Stimulated activated CD4-positive, alpha-beta T cell treated with anti-CD3 and anti-CD28 coated beads, TNF-alpha, amount 100 ng/mL, for 1 hour (primary cell): ENCODE results near the gene IL25.
"Not testable (repeated sequence)": the region's sequence is repeated elsewhere in the genome, so short reads cannot be mapped to it uniquely, and the experiment has no call there.

Experiments used
- DNase-seq, 3 donors: peaks; one replicate each; pipeline ENCODE4 v3.0.0-alpha.2; 2020; ENCODE audit warnings: low read depth in 3 of 3, low spot score in 1 of 3

Gene IL25

GRCh38 chr14:23387916-23388882, 15.6 kb downstream of the IL25 start:
- no peak for DNase-seq

- no peak for DNase-seq
Measured at GRCh38 chr14:23388996-23389395, 16.4 kb downstream of the IL25 start.

- DNase-seq: no peak
Measured at GRCh38 chr14:23389396-23389795, 16.8 kb downstream of the IL25 start.

GRCh38 chr14:23389871-23390270, 17.3 kb downstream of the IL25 start:
- not testable (repeated sequence) for DNase-seq

- no peak for DNase-seq
Measured at GRCh38 chr14:23392613-23393012, 20.0 kb downstream of the IL25 start.

GRCh38 chr14:23396126-23396525, 23.5 kb downstream of the IL25 start:
- no peak for DNase-seq

GRCh38 chr14:23396781-23397407, 24.3 kb downstream of the IL25 start:
- DNase-seq: no peak

- DNase-seq: no peak
Measured at GRCh38 chr14:23398348-23398747, 25.7 kb downstream of the IL25 start.

- DNase-seq: no peak
Measured at GRCh38 chr14:23399136-23399535, 26.5 kb downstream of the IL25 start.

- no peak for DNase-seq
Measured at GRCh38 chr14:23399591-23399990, 27.0 kb downstream of the IL25 start.

GRCh38 chr14:23400496-23401149, 28.0 kb downstream of the IL25 start:
- DNase-seq: not testable (repeated sequence)

- no peak for DNase-seq
Measured at GRCh38 chr14:23401291-23401690, 28.7 kb downstream of the IL25 start.

GRCh38 chr14:23402296-23403138, 29.9 kb downstream of the IL25 start:
- no peak for DNase-seq

- DNase-seq: no peak
Measured at GRCh38 chr14:23403139-23403438, 30.5 kb downstream of the IL25 start.

GRCh38 chr14:23403908-23404307, 31.3 kb downstream of the IL25 start:
- DNase-seq: no peak

- DNase-seq: no peak
Measured at GRCh38 chr14:23404331-23404900, 31.8 kb downstream of the IL25 start.

- no peak for DNase-seq
Measured at GRCh38 chr14:23405096-23405495, 32.5 kb downstream of the IL25 start.

GRCh38 chr14:23405516-23406025, 33.0 kb downstream of the IL25 start:
- no peak for DNase-seq

- no peak for DNase-seq
Measured at GRCh38 chr14:23406244-23406643, 33.6 kb downstream of the IL25 start.

GRCh38 chr14:23406725-23407355, 34.2 kb downstream of the IL25 start:
- no peak for DNase-seq
